Limb (tissue), 2 donors: ENCODE results near the gene TBXA2R.
A peak's percentile ranks its signal among the peaks of the same experiment; 100 is the strongest.

Experiments
- DNase-seq, 2 donors: peaks; one replicate each; pipeline ENCODE4 v3.0.0-alpha.2; 2016; ENCODE audit errors: extremely low spot score in 2 of 2

The TBXA2R gene

DNA sequence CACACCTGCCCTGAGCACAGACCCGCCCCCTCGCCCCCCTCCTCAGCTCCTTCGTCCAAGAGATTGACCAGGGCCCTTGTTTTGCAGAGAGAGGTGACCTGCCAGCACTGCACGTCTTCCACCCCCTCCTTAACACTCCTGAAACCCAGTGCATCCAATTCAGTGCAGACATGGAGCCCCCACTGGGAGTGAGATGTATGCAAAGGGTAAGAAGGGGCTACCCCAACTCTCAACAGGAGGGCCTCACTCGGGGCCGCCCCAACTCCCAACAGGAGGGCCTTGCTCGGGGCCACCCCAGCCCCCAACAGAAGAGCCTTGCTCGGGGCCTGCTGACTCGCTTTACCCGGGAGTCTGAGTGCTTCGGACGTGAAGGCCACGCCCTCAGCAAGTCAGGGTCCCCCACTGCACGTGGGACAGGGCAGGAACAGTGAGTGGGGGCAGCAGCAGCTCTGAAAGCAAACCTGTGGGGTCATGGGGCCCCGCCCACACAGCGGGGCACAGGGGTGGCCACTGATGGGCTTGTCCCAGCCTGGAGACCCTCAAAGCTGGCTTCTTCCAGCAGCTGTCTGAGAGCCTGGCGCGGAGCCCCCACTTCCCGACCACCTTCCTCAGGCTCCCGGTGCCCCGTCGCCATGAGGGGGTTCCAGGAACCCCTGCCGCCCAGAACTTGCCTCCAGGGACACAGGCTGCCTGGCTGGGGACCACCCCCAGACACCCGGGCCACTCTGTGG is 14.3 kb upstream of the TBXA2R start:
- DNase-seq, result no peak

DNA sequence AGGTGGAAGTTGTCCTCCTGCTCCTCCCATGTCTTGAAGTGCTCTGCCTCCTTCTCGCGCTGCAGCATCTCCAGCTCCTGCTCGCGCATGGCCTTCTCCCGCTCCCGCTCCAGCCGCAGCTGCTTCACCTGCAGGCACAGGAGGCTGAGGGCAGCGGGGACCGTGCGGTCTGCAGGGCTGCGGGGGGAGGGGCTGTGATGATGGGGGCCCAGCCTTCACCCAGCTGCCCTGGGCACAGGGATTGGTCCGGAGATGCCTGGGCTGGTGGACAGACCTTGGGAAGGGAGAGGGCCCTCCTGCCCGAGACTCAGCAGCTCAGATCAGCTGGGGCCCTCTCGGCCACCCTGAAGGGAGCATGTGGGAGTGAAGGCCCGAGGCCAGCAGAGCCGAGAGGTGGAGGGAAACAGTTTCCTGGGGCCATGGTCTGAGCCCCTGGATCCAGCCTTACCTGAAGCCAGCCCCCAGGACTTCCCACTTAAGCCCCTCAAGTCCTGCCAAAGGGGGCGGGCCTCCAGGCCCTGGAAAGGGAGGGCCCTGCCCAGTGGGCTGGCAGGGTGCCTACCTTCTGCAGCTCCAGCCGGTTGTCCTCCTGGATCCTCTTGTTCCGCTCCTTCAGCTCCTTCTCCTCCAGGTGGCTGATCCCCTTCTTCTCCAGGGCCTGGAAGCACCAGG is 13.6 kb upstream of the TBXA2R start:
- no peak for DNase-seq

DNA sequence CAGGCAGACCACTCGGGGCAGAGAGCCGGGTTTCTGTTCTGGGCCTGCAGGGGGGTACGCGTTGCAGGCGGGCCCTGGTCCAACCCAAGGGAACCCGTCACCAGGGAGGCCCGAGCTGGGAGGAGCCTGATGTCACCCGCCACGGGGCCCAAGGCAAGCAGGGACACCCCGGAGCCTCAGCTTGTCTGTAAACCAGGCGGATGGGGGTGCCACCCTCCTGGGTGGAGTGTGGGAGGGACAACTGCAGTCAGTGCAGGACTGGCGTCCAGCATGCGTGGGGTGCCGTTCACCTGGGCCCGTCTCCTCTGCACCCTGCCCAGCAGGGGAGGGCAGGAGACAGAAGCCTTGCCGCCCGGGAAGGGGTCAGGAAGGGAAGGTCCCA is 12.9 kb upstream of the TBXA2R start:
- DNase-seq, result no peak

DNA sequence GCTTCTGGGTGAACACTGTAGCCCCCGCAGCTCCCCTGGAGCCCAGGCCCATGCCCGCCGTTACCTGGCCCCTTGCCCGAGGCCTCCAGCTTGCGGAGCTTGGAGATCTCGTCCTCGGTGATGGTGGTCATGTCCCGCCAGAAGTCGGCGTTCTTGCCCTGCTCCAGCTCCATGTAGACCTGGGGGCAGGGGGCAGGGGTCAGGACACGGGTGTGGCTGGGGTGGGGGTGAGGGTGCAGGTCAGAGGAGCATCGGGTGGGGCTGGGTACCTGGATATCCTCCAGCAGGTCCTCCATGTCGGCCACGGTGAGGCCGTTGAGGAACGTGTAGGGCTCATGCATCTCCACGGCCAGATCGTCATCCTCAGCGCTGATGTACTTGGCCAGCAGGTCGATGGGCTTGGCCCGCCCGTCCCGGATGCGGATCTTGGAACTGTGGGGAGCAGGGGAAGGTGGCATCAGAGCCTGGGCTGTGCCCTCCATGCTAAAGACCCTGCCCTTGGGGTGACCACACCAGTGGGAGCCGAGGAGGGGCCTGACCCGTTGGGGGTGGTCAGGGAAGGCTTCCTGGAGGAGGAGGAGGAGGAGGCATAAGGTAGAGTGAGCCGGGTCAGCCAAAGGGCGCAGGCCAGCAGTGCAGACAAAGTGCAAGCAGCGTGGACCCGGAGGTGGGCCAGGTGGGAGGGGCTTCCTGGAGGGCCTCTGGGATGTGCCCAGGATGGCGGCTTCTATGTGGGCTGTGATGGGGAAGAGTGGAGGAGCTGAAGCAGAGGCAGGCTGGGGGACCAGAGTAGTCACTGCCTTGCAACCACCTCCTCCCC is 12.3 kb upstream of the TBXA2R start:
- DNase-seq, result no peak

DNA sequence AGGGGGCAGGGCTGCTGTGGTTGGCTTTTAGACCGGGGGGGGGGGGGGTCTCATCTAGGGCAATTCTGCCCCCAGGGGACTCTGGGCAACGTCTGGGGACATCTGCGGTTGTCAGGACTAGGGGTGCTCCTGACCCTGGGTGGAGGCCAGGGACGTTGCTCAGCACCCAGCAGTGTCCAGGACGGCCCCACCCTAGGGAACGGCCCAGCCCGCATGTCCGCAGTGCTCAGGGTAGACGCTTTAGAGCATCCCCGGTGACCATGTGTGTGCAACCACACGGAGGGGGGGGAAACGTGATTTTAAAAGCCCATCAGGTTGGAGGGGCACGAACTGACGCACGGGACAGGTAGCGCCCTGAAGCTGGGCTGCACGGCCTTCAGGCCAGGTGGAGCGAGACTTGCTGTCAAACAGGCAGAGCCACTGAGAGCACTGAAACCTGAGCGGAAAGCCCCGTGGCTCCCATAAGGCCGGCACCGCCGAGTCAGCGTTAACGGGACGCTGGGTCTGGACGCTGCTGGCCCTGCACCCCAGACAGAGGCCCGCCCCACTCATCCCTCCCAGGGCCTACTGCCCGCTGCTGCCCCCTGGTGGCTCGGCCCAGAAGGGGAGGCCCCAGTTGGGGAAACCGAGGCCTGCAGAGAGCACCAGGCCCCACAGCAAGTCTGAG is 11.6 kb upstream of the TBXA2R start:
- peak in 1 of 2 donors; percentile 75 for DNase-seq

DNA sequence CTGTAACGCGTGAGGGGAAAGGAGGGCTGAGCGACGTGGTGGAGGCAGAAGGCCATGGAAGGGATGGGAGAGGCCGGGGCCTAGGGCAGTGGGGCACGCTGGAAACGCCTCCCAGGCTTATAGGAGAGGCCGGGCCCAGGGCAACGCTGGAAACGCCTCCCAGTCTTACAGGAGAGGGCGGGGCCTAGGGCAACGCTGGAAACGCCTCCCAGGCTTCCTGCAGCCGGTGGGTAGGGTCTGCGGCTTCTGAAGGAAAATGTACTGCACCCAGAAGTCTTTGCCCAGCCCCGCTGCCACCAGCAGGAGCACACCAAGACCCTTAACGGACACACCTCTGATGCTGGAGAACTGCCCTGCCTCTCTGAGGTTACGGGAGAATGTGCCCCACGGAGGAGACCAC is 10.8 kb upstream of the TBXA2R start:
- DNase-seq, result no peak

DNA sequence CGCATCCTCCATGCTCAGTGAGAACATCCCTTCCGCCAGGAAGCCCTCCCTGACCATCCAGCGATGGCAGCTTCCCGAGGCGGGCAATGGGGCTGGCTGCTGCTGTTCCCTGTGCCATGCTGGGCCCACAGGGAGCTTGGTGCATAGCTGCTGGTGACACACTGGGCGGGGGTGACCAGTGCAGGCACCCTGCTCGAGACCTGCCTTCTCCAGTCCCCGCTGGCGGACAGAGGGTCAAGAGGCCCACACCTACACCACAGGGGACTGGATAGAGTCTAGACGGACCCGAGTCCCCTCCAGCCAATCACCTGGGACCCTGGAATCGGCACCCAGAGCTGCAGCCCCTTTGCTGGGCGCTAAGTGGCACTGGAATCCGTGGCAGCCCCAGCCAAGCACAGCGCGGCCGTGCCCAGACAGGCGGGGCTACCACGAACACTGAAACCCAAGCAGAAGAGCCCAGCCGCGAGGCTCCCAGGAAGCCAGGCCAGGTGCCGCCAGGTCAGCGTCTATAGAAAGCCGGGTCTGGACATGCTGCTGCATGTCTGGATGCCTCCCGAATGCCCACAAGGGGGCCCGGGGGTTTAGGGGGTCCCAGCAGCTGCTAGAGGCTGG is 9.0 kb upstream of the TBXA2R start:
- no peak for DNase-seq

DNA sequence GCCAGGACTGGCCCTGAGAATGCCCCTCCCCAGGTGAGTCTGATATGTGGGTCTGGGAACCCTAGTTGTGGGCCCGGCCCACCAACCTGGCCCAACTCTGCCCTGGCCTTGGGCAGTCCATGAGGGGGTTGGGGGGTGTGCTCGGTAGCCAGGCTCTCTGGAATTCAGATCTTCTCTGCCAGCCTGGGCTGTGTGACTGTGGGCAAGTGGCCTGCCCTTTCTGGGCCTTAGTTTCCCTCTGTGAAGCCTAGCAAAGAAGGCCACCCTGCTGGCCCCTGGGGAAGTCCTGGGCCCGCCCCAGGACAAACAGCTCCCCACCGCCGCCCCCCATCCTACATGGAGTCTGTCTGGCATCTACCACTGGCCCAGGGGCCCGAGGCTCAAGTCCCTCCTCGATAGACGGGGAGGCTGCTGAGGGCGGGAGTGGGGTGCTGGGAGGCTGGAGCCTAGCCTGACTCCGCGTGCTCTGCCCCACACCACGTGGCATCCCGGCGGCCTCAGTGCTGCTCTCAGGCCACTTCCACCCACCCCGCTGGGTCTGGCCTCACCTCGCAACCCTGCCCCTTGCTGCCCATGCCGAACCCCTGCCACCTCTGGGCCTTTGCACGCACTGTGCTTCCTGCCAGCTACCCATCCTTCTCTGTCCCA is 8.3 kb upstream of the TBXA2R start:
- no peak for DNase-seq

DNA sequence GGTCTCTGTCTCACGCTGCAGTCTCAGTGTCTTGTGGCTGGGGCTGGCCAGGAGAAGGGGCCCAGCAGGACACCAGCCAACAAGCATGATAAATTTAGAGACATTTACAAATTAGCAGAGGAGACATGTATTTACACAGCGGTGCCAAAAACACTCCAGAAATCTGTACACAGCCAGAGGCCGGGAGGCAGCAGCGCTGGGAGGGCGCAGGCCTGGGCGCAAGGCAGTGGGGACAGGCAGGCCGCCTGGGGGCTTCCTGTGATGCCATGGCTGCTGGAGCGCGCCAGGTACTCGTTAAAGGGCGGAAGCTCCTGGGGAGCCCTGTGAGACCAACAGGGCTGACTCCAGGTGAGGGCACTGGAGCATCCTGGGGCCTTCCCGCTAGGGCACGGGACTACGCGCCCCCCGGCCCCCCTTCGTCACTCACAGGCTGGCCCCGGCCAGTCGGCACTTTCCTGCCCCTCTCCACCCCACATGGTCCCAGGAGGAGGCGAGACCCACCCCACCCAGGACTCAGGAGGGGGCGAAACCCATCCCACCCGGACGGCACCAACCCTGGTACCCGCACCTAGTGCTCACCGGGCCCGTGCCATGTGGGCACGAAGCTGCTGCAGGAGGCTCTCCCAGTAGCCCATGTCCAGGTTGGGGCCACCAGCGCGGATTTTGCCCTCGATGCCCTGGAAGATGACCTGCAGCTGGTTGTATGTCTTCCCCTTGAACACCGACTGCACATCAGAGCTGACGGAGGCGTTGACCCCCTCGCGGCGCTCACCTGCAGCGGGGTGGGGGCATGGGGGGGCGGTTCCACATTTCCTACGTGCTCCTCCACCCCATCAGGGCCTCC is 7.4 kb upstream of the TBXA2R start:
- DNase-seq, result no peak

DNA sequence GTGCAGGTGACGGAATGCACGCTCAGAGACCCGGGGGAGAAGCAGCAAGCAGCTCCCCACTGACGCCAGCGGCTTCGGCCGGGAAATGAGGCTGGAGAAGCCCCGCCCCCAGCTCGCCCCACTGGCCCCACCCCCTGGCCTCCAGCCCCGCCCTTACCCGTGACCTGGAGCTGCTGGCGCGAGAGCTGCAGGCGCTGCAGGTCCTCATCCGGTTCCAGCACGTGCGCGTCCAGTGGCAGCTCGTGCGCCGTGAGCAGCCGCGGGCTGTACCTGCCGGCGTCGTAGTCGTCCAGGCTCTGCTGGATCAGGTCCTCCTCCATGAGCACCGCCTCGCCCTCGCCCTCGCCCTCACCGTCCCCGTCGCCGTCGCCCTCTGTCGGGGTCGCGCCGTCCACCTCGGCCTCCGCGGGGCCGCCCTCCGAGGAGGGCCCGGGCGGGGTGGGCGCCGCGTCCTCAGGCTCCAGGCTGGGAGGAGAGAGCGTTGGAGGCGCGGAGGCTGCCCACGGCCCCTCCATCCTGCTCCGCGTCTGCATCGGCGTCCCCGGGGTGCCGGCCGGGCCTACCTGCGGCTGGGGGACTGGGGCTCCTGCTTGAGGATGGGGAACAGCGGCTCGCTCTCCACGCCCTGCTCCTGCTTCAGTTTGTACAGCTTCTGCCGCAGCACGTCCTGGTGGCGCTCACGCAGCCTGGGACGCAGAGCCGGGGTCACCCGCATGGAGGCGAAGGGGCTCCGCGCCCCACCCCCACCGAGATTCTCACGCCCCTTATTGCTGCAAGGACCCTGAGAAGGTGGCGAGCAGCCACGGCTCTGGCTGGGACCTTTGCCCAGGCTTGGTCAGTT is 6.4 kb upstream of the TBXA2R start:
- no peak for DNase-seq

DNA sequence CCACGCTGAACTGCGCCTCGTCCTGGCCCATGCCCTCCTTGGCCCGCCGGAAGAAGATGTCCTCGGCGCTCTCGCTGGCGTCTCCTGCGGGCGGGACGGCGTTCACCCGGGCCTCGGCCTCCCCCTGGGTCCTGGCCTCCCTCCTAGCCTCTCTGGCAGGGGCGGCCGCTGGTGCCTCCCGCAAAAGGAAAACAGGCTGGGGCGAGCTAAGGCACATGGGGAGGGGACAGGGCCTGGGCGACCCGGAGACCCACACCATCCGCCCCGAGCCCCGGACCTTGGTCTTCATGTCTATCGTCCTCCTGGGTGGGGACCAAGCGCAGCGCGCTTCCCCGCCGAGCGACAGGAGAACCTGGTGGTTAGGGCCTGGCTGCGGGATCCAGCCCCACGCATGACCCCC is 5.7 kb upstream of the TBXA2R start:
- DNase-seq, result no peak

DNA sequence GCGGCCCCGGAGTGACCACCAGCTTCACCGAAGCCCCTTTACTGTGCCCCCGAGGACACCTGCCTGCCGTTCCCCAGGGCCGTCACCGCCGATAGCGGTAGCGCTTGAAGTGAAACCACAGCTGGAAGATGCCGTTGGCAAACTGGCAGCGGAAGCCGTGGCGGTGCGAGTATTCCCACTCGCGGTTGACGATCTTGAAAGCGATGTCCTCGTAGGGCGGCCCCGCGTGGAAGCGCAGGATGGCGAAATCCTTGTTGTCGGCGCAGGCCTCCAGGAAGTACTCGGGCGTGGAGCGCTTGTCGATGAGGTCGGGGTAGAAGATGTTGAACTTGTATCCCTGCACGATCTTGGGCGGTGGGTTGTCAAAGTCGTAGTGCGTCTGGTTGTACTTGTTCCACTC is 5.2 kb upstream of the TBXA2R start:
- DNase-seq, result no peak

DNA sequence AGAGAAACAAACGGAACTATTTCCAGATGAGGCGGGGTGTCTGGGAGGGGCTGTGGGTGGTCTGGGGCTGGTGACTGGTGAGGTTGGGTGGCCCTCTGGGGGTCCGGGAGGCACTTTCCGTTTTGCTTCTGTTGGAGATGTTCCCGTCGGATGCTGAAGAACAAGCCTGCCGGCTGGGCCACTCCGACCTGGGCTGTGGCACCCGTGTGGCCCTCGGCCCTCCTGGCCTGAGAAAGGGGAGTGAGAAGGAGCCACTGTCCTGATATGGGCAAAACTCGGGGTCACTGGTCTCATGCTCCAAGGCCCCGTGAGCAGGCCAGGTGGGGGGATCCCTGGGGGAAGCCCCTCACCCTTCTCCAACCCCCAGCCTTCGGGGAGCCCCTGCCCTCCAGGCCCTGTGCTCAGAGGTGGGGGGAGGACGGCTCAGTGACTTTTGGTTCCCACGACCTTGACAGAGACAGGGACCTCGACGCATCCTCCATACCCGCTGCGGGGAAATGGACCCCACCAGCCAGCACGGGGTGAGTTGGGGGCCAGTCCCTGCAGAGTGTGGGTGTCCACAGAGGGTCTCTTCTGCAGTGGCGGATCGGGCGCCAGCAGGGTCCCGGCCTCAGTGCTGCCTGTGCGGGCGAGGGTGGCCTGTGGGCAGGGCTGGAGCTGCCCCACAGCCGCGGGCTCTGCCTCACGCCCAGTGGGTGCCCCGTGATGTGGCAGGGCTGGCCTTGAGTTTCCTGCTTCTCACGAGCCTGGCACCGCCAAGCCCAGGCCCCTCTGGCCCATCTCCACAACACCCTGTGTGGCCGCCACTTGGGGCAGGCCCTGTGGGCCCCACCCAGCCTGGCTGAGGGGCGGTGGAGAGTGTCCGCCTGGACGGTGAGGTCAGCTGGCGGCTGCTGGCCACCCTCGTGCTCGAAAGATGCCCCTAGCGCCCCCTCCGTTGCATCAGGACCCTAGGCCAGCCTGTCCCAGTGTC is 4.4 kb upstream of the TBXA2R start:
- DNase-seq, result peak in 1 of 2 donors; percentile 28

DNA sequence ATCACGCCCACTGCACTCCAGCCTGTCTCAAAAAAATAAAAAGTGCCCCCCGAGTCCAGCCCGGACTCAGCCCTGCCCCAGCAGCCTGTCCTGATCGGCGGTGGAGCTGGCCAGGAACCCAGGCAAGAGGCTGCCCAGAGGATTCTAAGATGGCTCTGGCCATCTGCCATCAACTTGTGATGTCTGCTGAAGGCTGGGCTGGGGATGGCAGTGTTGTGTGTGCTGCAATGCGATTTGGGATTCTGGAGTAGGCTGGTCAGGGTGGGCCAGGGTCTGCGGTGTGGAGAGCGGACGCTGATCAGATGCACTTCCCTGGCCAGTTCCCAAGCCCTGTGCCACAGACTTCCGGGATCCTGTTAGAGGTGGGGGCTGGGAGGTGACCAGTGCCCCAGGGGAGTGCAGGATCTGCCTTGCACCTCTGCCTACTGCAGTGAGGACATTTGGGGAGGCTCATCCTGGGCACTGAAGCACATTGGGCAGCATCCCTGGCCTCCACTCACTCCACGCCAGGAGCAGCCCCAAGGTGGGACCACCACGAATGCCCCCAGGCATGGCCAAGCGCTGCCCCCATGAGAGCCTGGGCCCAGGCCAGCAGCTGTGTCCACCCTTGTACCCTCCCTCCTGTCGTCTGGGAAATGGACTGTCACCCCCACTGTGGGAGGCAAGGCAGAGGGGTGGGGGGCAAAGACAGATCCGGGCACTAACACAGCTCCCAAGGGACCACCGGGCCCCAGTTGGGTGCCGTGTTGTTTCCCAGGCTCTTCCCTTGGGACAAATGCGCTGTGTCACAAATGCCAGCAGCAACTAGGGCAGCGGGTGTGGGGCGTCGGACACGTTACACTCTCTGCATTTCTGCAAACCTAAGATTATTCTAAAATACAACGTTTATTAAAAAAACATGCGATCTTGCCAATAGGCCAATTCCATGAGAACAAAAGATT is 3.4 kb upstream of the TBXA2R start:
- peak in 1 of 2 donors; percentile 28 for DNase-seq

DNA sequence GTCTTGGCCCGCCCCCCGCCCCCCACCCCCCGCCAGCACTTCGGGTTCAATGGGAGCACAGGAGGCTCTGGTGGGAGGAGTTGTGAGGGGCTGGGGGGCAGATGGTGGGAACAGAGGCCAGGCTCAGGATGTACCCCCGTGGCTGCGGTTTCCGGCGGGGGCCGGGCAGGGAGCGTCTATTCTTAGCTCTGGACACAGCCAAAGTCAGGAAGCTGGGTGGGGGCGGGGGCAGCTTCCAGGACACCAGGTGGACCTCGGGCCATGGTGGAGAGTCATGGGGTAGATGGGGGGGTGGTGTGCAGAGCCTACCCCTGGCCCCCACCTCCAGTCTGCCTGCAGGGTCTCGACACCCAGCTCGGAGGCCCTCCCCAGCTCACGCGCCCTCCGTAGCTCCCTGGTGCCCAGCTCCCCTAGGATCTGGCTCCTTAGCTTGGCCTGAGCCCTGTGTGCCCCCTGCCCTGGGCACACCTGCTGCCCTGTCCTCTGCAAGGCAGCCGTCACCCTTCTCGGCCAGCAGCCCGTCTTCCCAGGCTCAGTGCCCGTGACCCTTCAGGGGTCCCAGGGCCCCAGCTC is 2.2 kb upstream of the TBXA2R start:
- peak in 1 of 2 donors; percentile 33 for DNase-seq

DNA sequence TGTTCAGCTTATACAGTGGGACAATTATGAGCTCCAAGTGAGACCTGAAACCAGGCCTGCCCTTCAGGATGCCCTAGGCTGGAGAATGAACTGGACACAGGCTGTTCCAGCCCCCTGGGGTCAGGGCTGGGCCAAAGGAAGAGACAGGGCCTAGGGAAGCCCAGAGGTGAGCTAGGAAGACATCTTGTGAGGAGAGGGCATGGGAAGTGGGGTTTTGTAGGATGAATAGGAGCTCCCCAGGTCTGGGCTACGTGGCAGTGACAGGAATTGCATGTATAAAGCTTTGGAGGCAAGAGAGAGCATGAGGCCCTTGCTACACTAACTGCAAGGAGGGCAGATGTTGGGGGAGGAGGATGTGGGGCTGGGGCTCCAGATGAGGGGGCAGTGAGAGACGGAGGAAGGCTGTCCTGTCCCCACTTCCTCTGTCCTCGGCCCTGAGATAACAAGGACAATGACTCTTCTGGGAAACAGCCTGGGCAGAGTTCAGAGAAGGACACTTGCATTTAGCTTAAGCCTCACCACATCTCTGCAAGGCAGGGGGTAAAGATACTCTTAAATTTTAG is 1.5 kb upstream of the TBXA2R start:
- no peak for DNase-seq
